DMS114 treated with DMSO at 0.1 percent for 48 hours (cell line): Measurements from ENCODE around the gene GNG7.
A peak's percentile ranks its signal among the peaks of the same experiment; 100 is the strongest.
"Not testable (repeated sequence)": the region's sequence is repeated elsewhere in the genome, so short reads cannot be mapped to it uniquely, and the experiment has no call there.

Source experiments
- DNase-seq: peaks from one replicate; lab custom pipeline; 2025; ENCODE audit not compliant: unreplicated experiment; lab: John Stamatoyannopoulos, UW

Gene GNG7

GRCh38 chr19:2579678-2580280, 122.7 kb downstream of the GNG7 start:
- DNase-seq: no peak

- peak; percentile 56 for DNase-seq
Observed at GRCh38 chr19:2578901-2579677, 123.4 kb downstream of the GNG7 start.

GRCh38 chr19:2578391-2578890, 124.1 kb downstream of the GNG7 start:
- no peak for DNase-seq

GRCh38 chr19:2577722-2578335, 124.7 kb downstream of the GNG7 start:
- no peak for DNase-seq

GRCh38 chr19:2575734-2576481, 126.6 kb downstream of the GNG7 start:
- no peak for DNase-seq

GRCh38 chr19:2574971-2575630, 127.4 kb downstream of the GNG7 start:
- no peak for DNase-seq

- DNase-seq: no peak
Observed at GRCh38 chr19:2574478-2574931, 128.0 kb downstream of the GNG7 start.

GRCh38 chr19:2573916-2574315, 128.6 kb downstream of the GNG7 start:
- no peak for DNase-seq

- DNase-seq: not testable (repeated sequence)
Observed at GRCh38 chr19:2572152-2572551, 130.3 kb downstream of the GNG7 start.

GRCh38 chr19:2569596-2570465, 132.7 kb downstream of the GNG7 start:
- DNase-seq: no peak

- no peak for DNase-seq
Observed at GRCh38 chr19:2567996-2568395, 134.5 kb downstream of the GNG7 start.

GRCh38 chr19:2567580-2567979, 134.9 kb downstream of the GNG7 start:
- no peak for DNase-seq

- not testable (repeated sequence) for DNase-seq
Observed at GRCh38 chr19:2563546-2563945, 138.9 kb downstream of the GNG7 start.

- no peak for DNase-seq
Observed at GRCh38 chr19:2561895-2562294, 140.6 kb downstream of the GNG7 start.

- DNase-seq: no peak
Observed at GRCh38 chr19:2561221-2561620, 141.3 kb downstream of the GNG7 start.

GRCh38 chr19:2560369-2560768, 142.1 kb downstream of the GNG7 start:
- DNase-seq: no peak

GRCh38 chr19:2558543-2558942, 144.0 kb downstream of the GNG7 start:
- DNase-seq: no peak

- DNase-seq: not testable (repeated sequence)
Observed at GRCh38 chr19:2558131-2558530, 144.4 kb downstream of the GNG7 start.

GRCh38 chr19:2557093-2557440, 145.4 kb downstream of the GNG7 start:
- no peak for DNase-seq
